ENCODE measurements around the gene GAB1. TPM values are rescaled to one million over a fixed set of nuclear protein-coding genes. Genes with fewer than 3 reads are reported as not detected.

The GAB1 gene
- total and polyA plus RNA-seq, 2 experiments from 2014 or later = 1.8 to 6.3 TPM

- Histone ChIP-seq H3K79me2 (ENCODE audit: insufficient read depth) (no peaks in the 10 kb centered on the region), H3K9me2 (ENCODE audit: insufficient read depth) (no peaks in the 10 kb centered on the region), H4K20me1 (ENCODE audit: insufficient read depth) (no peaks in the 10 kb centered on the region), H3K9ac (no peak overlapping the region), H3K27ac (no peak overlapping the region), H3K4me1 (ENCODE audit: insufficient read depth) (no peaks in the 10 kb centered on the region), H3K4me3 (no peak overlapping the region), H3F3A (ENCODE audit: insufficient read depth) (no peaks in the 10 kb centered on the region), H3K9me3 (ENCODE audit: low read depth) (no peaks in the 10 kb centered on the region), H3K4me2 (ENCODE audit: unreplicated experiment) (no peak overlapping the region), H3K36me3 (ENCODE audit: low read depth) (no peaks in the 10 kb centered on the region), H2AFZ (no peak overlapping the region), H3K27me3 (replicated peaks; ENCODE audit: insufficient read depth) (no peaks in the 10 kb centered on the region)
- DNase-seq = no peak
- in situ Hi-C loops (cut with MboI) = no loop called here
- WGBS, 2 experiments (ENCODE audit: low coverage in 1 of 2, low lambda C conversion rate in 2 of 2, missing lambda C conversion rate in 2 of 2) = 36 to 59% methylated on average over 1 of the region's 1 CpG
- TF ChIP-seq EZH2 (IDR thresholded peaks at IDR 0.05; ENCODE audit: insufficient read depth, poor library complexity, severe bottlenecking) (no peak), EZH2phosphoT487 (IDR thresholded peaks at IDR 0.05; ENCODE audit: insufficient read depth, low read depth) (no peak)
Measured at GRCh38 chr4:143443728-143444127, 107.1 kb downstream of the GAB1 start.

DNA sequence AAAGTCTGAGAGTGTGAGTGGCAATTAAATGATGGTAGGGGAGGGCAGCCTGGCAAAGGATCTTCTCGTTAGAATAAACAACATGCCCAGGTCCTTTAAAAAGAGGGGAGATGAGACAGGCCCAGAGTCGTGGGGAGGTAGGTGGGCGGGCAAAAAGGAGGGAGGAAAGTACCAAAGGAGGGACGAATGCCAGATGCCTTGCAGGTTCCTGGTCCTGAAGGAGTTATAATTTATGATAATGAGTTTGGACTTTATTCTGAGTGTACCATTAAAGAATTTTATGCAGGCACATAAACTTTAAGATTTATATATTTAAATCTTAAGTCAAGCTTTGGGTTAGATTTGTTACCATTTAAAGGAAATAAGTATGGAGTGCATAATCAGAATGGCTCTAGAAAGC, 114.5 kb downstream of the GAB1 start:
- 79 to 81% methylated on average over 4 of the region's 4 CpGs for WGBS, 2 experiments (ENCODE audit: low coverage in 1 of 2, low lambda C conversion rate in 2 of 2, missing lambda C conversion rate in 2 of 2)
- in situ Hi-C loops (cut with MboI) = no loop called here
- H3F3A ChIP-seq (ENCODE audit: insufficient read depth) = no peaks in the 10 kb centered on the region

GRCh38 chr4:143455211-143455610, 118.5 kb downstream of the GAB1 start:
- H3K4me2 ChIP-seq (ENCODE audit: unreplicated experiment) = no peak overlapping the region
- H3K36me3 ChIP-seq (ENCODE audit: low read depth) = no peaks in the 10 kb centered on the region
- no peak overlapping the region for H3K9ac ChIP-seq
- no peak for DNase-seq
- TF ChIP-seq EZH2phosphoT487 (IDR thresholded peaks at IDR 0.05; ENCODE audit: insufficient read depth, low read depth) = no peak
- TF ChIP-seq EZH2 (IDR thresholded peaks at IDR 0.05; ENCODE audit: insufficient read depth, poor library complexity, severe bottlenecking) = no peak
- H4K20me1 ChIP-seq (ENCODE audit: insufficient read depth) = no peaks in the 10 kb centered on the region
- 93 to 95% methylated on average over 3 of the region's 3 CpGs for WGBS, 2 experiments (ENCODE audit: low coverage in 1 of 2, low lambda C conversion rate in 2 of 2, missing lambda C conversion rate in 2 of 2)
- no peaks in the 10 kb centered on the region for H3K27me3 ChIP-seq (replicated peaks; ENCODE audit: insufficient read depth)
- no peaks in the 10 kb centered on the region for H3F3A ChIP-seq (ENCODE audit: insufficient read depth)
- H3K9me3 ChIP-seq (ENCODE audit: low read depth) = no peaks in the 10 kb centered on the region
- no peak overlapping the region for H3K27ac ChIP-seq
- H3K79me2 ChIP-seq (ENCODE audit: insufficient read depth) = no peaks in the 10 kb centered on the region
- no peaks in the 10 kb centered on the region for H3K9me2 ChIP-seq (ENCODE audit: insufficient read depth)
- H2AFZ ChIP-seq = no peak overlapping the region
- H3K4me1 ChIP-seq (ENCODE audit: insufficient read depth) = no peaks in the 10 kb centered on the region
- in situ Hi-C loops (cut with MboI) = no loop called here
- no peak overlapping the region for H3K4me3 ChIP-seq

More for the DNA sequence above, 114.5 kb downstream of the GAB1 start:
- Histone ChIP-seq H3K27ac (no peak overlapping the region), H3K4me1 (ENCODE audit: insufficient read depth) (no peaks in the 10 kb centered on the region), H3K9ac (no peak overlapping the region), H4K20me1 (ENCODE audit: insufficient read depth) (no peaks in the 10 kb centered on the region), H3K36me3 (ENCODE audit: low read depth) (no peaks in the 10 kb centered on the region), H3K27me3 (replicated peaks; ENCODE audit: insufficient read depth) (no peaks in the 10 kb centered on the region), H3K9me2 (ENCODE audit: insufficient read depth) (no peaks in the 10 kb centered on the region), H3K4me3 (no peak overlapping the region), H2AFZ (no peak overlapping the region), H3K9me3 (ENCODE audit: low read depth) (no peaks in the 10 kb centered on the region), H3K79me2 (ENCODE audit: insufficient read depth) (no peaks in the 10 kb centered on the region), H3K4me2 (ENCODE audit: unreplicated experiment) (no peak overlapping the region)
- TF ChIP-seq EZH2phosphoT487 (IDR thresholded peaks at IDR 0.05; ENCODE audit: insufficient read depth, low read depth) = no peak
- no peak for TF ChIP-seq EZH2 (IDR thresholded peaks at IDR 0.05; ENCODE audit: insufficient read depth, poor library complexity, severe bottlenecking)
- no peak for DNase-seq

GRCh38 chr4:143458966-143459365, 122.3 kb downstream of the GAB1 start:
- in situ Hi-C loops (cut with MboI) = no loop called here
- no peaks in the 10 kb centered on the region for H3K27me3 ChIP-seq (replicated peaks; ENCODE audit: insufficient read depth)
- no peaks in the 10 kb centered on the region for H3K9me3 ChIP-seq (ENCODE audit: low read depth)
- H3K79me2 ChIP-seq (ENCODE audit: insufficient read depth) = no peaks in the 10 kb centered on the region
- H3K4me1 ChIP-seq (ENCODE audit: insufficient read depth) = no peaks in the 10 kb centered on the region
- no peaks in the 10 kb centered on the region; the same call in 1 of the 2 replicates for H3K36me3 ChIP-seq (ENCODE audit: low read depth)
- H3K4me3 ChIP-seq = no peak overlapping the region
- H3K9ac ChIP-seq = no peak overlapping the region
- H3K9me2 ChIP-seq (ENCODE audit: insufficient read depth) = no peaks in the 10 kb centered on the region
- H2AFZ ChIP-seq = no peak overlapping the region
- H3K4me2 ChIP-seq (ENCODE audit: unreplicated experiment) = no peak overlapping the region
- no peaks in the 10 kb centered on the region for H3F3A ChIP-seq (ENCODE audit: insufficient read depth)
- TF ChIP-seq EZH2phosphoT487 (IDR thresholded peaks at IDR 0.05; ENCODE audit: insufficient read depth, low read depth) = no peak
- no peak for TF ChIP-seq EZH2 (IDR thresholded peaks at IDR 0.05; ENCODE audit: insufficient read depth, poor library complexity, severe bottlenecking)
- no peak overlapping the region for H3K27ac ChIP-seq
- no peak for DNase-seq
- no peaks in the 10 kb centered on the region for H4K20me1 ChIP-seq (ENCODE audit: insufficient read depth)
